ENCODE measurements around the gene ADK. TPM values are rescaled to one million over a fixed set of nuclear protein-coding genes. Genes with fewer than 3 reads are reported as not detected.

Gene ADK
- total RNA-seq, 1 donor from 2014 or later = 46.1 TPM

DNA sequence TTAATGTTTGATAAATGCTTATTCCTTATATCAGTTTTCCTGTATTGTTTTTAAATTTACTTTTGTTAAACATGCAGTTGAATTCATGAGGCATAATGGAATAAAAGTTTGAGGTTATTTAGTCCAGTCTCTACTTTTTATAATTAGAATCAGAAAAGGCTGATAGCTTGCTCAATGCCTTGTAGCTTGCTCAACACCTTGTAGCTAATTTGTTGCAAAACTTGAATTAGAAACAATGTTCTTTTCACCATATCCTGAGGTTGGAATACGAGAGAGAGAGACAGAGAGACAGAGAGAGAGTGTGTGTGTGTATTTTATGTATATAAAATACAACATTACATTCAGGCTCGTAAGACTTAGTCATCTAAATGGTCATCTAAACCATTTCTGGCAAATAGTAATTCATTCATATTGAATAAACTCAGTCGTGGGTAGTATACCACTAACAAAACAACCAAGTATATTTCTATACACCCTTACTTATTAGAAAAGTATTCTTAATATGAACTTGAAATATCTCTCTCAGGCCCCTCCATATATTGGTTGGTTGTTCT lies 243.5 kb downstream of the ADK start:
- POLR2A ChIA-PET = no interaction called here
- H3K4me1 Mint-ChIP-seq = no peaks in the 10 kb centered on the region

DNA sequence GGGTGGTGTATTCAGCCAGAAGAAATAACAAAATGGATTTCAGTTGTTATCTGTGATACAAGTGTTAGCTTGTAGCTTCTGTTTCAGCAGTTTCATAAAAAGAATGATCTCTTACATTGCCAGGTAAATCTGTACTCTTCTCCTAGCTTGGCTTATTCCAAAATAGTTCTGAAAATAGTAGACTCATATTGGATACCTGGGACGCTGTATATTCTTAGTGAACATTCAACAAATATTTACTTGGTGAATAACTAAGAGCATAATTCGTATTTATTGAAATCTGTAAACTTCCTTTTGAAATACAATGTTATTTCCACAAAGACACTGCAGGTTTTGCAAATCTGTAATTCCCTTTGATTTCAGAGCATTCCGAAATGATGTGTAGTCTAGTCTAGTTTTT lies 249.2 kb downstream of the ADK start:
- Mint-ChIP-seq H3K4me3 (no peak overlapping the region), H3K27ac (no peak overlapping the region), H3K36me3 (ENCODE audit: low read depth) (peaks cover 71% of the 10 kb centered on the region), H3K27me3 (no peaks in the 10 kb centered on the region), H3K4me1 (peaks cover 3% of the 10 kb centered on the region), H3K9me3 (no peaks in the 10 kb centered on the region)
- DNase-seq (no peak), ATAC-seq (ENCODE audit: low read depth) (no peak)
- POLR2A ChIA-PET = no interaction called here
- TF ChIP-seq, protein P1, sequence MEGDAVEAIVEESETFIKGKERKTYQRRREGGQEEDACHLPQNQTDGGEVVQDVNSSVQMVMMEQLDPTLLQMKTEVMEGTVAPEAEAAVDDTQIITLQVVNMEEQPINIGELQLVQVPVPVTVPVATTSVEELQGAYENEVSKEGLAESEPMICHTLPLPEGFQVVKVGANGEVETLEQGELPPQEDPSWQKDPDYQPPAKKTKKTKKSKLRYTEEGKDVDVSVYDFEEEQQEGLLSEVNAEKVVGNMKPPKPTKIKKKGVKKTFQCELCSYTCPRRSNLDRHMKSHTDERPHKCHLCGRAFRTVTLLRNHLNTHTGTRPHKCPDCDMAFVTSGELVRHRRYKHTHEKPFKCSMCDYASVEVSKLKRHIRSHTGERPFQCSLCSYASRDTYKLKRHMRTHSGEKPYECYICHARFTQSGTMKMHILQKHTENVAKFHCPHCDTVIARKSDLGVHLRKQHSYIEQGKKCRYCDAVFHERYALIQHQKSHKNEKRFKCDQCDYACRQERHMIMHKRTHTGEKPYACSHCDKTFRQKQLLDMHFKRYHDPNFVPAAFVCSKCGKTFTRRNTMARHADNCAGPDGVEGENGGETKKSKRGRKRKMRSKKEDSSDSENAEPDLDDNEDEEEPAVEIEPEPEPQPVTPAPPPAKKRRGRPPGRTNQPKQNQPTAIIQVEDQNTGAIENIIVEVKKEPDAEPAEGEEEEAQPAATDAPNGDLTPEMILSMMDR (IDR thresholded peaks at IDR 0.05) = no peak
- CTCF ChIA-PET = no interaction called here
- intact Hi-C loops (cut with micrococcal nuclease) = no loop called here

More for the DNA sequence above, 243.5 kb downstream of the ADK start:
- H3K27ac Mint-ChIP-seq = no peak overlapping the region
- peaks cover 44% of the 10 kb centered on the region for H3K36me3 Mint-ChIP-seq (ENCODE audit: low read depth)
- TF ChIP-seq, protein P1 (IDR thresholded peaks at IDR 0.05) = no peak
- intact Hi-C loops (cut with micrococcal nuclease) = no loop called here
- DNase-seq (no peak), ATAC-seq (ENCODE audit: low read depth) (no peak)
- no peaks in the 10 kb centered on the region for H3K9me3 Mint-ChIP-seq
- H3K27me3 Mint-ChIP-seq = no peaks in the 10 kb centered on the region
- CTCF ChIA-PET = no interaction called here
- H3K4me3 Mint-ChIP-seq = no peak overlapping the region

DNA sequence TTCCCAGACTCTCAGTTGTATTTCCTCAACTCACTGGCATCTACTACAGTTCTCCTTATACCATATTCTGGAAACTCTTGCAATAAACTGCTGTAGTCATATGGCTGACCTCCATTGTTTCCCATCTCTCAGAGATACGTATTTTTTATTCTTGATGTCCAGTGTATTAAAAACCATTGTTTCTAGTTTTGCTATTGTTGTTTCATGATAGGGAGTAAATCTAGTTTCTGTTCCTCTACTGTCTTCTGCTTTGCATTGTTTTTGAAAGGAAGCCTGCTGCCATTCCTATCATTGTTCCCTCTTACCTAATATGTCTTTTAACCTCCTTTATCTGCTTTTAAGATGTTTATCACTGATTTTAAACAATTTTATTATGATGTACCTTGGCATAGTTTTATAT lies 255.0 kb downstream of the ADK start:
- no peak for ATAC-seq (ENCODE audit: low read depth)
- intact Hi-C loops (cut with micrococcal nuclease) = no loop called here
- H3K4me1 Mint-ChIP-seq = peaks cover 22% of the 10 kb centered on the region

DNA sequence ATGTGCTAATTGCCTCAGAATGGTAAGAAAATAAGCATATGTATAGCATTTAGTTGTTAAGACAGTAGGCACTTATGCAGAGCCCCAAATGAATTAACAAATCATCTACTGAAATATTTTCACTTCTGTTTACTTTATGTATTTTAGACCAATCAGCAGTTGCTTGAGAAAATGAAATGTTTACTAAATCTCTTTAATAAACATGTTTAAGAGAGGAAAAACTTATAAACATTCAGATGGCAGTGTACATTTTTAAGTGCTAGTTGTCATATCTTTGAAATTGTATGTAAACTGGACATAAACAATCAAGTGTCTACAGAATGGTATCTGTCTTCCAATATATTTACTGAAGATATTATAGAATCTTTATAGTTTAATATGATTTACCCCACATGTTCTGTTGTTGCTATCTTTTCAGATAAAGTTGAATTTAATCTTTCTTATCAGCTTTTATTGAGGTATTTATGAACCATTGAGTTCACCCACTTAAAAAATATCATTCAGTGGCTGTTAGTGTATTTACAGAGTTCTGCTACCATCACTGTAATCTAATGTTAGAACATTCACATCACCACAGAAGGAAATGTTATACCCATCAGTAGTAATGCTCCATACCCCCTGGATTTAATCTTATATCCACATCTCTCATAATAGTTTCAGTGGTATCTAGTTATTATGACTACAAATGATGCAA lies 264.3 kb downstream of the ADK start:
- H3K36me3 Mint-ChIP-seq (ENCODE audit: low read depth) = peaks cover 32% of the 10 kb centered on the region
- intact Hi-C loops (cut with micrococcal nuclease) = no loop called here
- no peaks in the 10 kb centered on the region for H3K9me3 Mint-ChIP-seq
- TF ChIP-seq, protein P1 (IDR thresholded peaks at IDR 0.05) = no peak
- no peak overlapping the region for H3K27ac Mint-ChIP-seq
- CTCF ChIA-PET = no interaction called here
- no peaks in the 10 kb centered on the region for H3K27me3 Mint-ChIP-seq
- H3K4me1 Mint-ChIP-seq = peaks cover 21% of the 10 kb centered on the region
- ATAC-seq (ENCODE audit: low read depth) (no peak), DNase-seq (no peak)
- POLR2A ChIA-PET = no interaction called here
- H3K4me3 Mint-ChIP-seq = no peak overlapping the region

More for the DNA sequence above, 255.0 kb downstream of the ADK start:
- no peaks in the 10 kb centered on the region for H3K27me3 Mint-ChIP-seq
- H3K4me3 Mint-ChIP-seq = no peak overlapping the region
- peak overlapping the region; percentile 32 for H3K27ac Mint-ChIP-seq
- CTCF ChIA-PET = no interaction called here
- DNase-seq = no peak
- peaks cover 70% of the 10 kb centered on the region for H3K36me3 Mint-ChIP-seq (ENCODE audit: low read depth)
- POLR2A ChIA-PET = no interaction called here
- TF ChIP-seq, protein P1 (IDR thresholded peaks at IDR 0.05) = no peak
- H3K9me3 Mint-ChIP-seq = no peaks in the 10 kb centered on the region

DNA sequence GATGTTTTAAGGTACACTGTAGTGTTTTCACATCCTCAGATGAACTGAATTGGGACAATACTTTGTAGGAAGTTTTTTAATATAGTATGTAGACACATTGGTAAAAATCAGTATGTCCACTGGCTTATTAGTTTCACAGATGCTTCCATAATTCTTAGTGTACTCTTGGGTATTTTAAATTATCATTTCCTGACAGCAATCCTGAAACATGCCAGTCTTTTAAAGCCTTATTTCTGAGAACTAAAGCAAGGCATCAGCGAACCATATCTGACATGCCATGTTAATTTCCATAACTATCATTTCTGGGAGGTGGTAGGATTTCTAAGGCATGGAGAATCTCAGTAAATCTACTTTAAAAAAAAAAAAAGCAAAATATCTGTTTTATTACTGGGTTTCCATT lies 266.4 kb downstream of the ADK start:
- ATAC-seq (ENCODE audit: low read depth) (no peak), DNase-seq (no peak)
- H3K27me3 Mint-ChIP-seq = no peaks in the 10 kb centered on the region
- H3K9me3 Mint-ChIP-seq = no peaks in the 10 kb centered on the region
- POLR2A ChIA-PET = no interaction called here
- TF ChIP-seq, protein P1 (IDR thresholded peaks at IDR 0.05) = no peak
- H3K36me3 Mint-ChIP-seq (ENCODE audit: low read depth) = peaks cover 26% of the 10 kb centered on the region
- H3K27ac Mint-ChIP-seq = no peak overlapping the region
- H3K4me1 Mint-ChIP-seq = peaks cover 21% of the 10 kb centered on the region
- CTCF ChIA-PET = interaction anchor here (1.2 kb wide), 1 partner anchor 602 kb away, joined by 5 read pairs; no protein-coding TSS in a partner anchor
- intact Hi-C loops (cut with micrococcal nuclease) = no loop called here
- no peak overlapping the region for H3K4me3 Mint-ChIP-seq

Measured in activated B cell treated with CpG ODN at 0.5 μM for 24 hours (primary cell).